Endothelial cell of umbilical vein (primary cell): Measurements from ENCODE around the gene PGA5. TPM values are rescaled to one million over a fixed set of nuclear protein-coding genes. Genes with fewer than 3 reads are reported as not detected.

Experiments used
- BruUV-seq: library from RNA; stranded (reverse); fragments of 400-500 nt; replicated peaks from 2 replicates; lab custom pipeline; 2021; lab: Mats Ljungman, UMichigan
- CTCF ChIA-PET: fragments of 300-600, 350-600 bp; sonication (Branson Sonifier 250); formaldehyde crosslinking; loops from one replicate; lab custom pipeline; 2021; ENCODE audit warnings: antibody characterized with exemption, inconsistent platforms; lab: Charles Lee
- POLR2A ChIA-PET: fragments of 300-600, 350-600 bp; sonication (Branson Sonifier 250); formaldehyde crosslinking; loops from one replicate; lab custom pipeline; 2021; ENCODE audit warnings: antibody characterized with exemption, inconsistent platforms; lab: Charles Lee
- DNase-seq: peaks from one replicate; pipeline ENCODE4 v3.0.0-alpha.2; 2011; ENCODE audit warnings: low read depth, low spot score
- FAIRE-seq: peaks from 2 replicates; lab custom pipeline; 2011; peaks lifted over from hg19 to GRCh38; lab: Jason Lieb, UNC
- H2AFZ ChIP-seq: 2 replicates; pipeline ENCODE4 v1.6.0; 2012; ENCODE audit warnings: low read depth, low read length, control low read depth, inconsistent platforms
- H3K27ac ChIP-seq: 2 replicates; pipeline ENCODE4 v1.5.1; 2011; ENCODE audit warnings: low read depth, mild to moderate bottlenecking, control low read depth, low read length, moderate library complexity; ENCODE audit not compliant: insufficient read depth
- H3K27me3 ChIP-seq, 2 experiments: 2 replicates each; pipeline versions ENCODE4 v1.6.0 to v1.6.1; 2011; ENCODE audit warnings: low read length in 2 of 2, mixed read lengths in 1 of 2; ENCODE audit not compliant: control insufficient read depth in 2 of 2, insufficient read depth in 2 of 2
- H3K36me3 ChIP-seq, 2 experiments: 2 replicates in 1 of 2; 3 replicates in 1 of 2; pipeline ENCODE4 v1.5.1; 2011; ENCODE audit warnings: low read length in 2 of 2, mild to moderate bottlenecking in 1 of 2, moderate library complexity in 1 of 2; ENCODE audit not compliant: control insufficient read depth in 2 of 2, insufficient read depth in 2 of 2; ENCODE audit errors: extremely low read depth in 1 of 2
- H3K4me1 ChIP-seq: 3 replicates; pipeline ENCODE4 v1.5.1; 2011; ENCODE audit warnings: mild to moderate bottlenecking, low read length; ENCODE audit not compliant: control insufficient read depth, insufficient read depth; ENCODE audit errors: extremely low read depth
- H3K4me2 ChIP-seq: 2 replicates; pipeline ENCODE4 v1.6.1; 2011; ENCODE audit warnings: low read length, control low read depth, mixed read lengths; ENCODE audit not compliant: insufficient read depth
- H3K4me3 ChIP-seq, 3 experiments: fragments of 200-600 bp in 1 of 3; sonication (generic), shearing (Covaris generic) in 1 of 3; replicated peaks in 1 of 3; 2 replicates each; pipeline ENCODE4 v1.5.1; 2011 to 2016; ENCODE audit warnings: control low read depth in 3 of 3, low read length in 3 of 3, mild to moderate bottlenecking in 2 of 3, inconsistent platforms in 1 of 3, low read depth in 1 of 3, moderate library complexity in 1 of 3; ENCODE audit not compliant: insufficient read depth in 1 of 3
- H3K79me2 ChIP-seq: 2 replicates; pipeline ENCODE4 v1.6.0; 2012; ENCODE audit warnings: low read length, inconsistent platforms; ENCODE audit not compliant: control insufficient read depth, insufficient read depth
- H3K9ac ChIP-seq: replicated peaks from 2 replicates; pipeline ENCODE3; 2011; ENCODE audit warnings: low read length, control low read depth; ENCODE audit not compliant: insufficient read depth; ENCODE audit errors: extremely low read depth
- H3K9me1 ChIP-seq: replicated peaks from 3 replicates; pipeline ENCODE4 v1.6.0; 2011; ENCODE audit warnings: mild to moderate bottlenecking, low read length; ENCODE audit not compliant: control insufficient read depth, insufficient read depth; ENCODE audit errors: extremely low read depth
- H3K9me3 ChIP-seq: replicated peaks from 2 replicates; pipeline ENCODE4 v1.5.1; 2012; ENCODE audit warnings: low read length, inconsistent platforms; ENCODE audit not compliant: control insufficient read depth, insufficient read depth
- H4K20me1 ChIP-seq: replicated peaks from 2 replicates; pipeline ENCODE3; 2011; ENCODE audit warnings: mild to moderate bottlenecking, low read length; ENCODE audit not compliant: control insufficient read depth, insufficient read depth; ENCODE audit errors: extremely low read depth
- EZH2 ChIP-seq: IDR thresholded peaks from 2 replicates; pipeline ENCODE4 v1.6.1; 2012; ENCODE audit warnings: borderline replicate concordance, low read depth, mild to moderate bottlenecking, moderate library complexity, low read length, inconsistent platforms; ENCODE audit not compliant: severe bottlenecking
- FOS ChIP-seq: IDR thresholded peaks from 2 replicates; pipeline ENCODE4 v1.6.1; 2011; ENCODE audit warnings: mild to moderate bottlenecking, low read length, moderate library complexity, borderline replicate concordance; ENCODE audit not compliant: insufficient read depth
- GATA2 ChIP-seq: IDR thresholded peaks from 2 replicates; pipeline ENCODE4 v1.7.0; 2011; ENCODE audit warnings: low read depth, mild to moderate bottlenecking, moderate library complexity, mixed read lengths, low read length; ENCODE audit not compliant: insufficient read length, insufficient read depth
- JUN ChIP-seq: IDR thresholded peaks from 2 replicates; pipeline ENCODE4 v1.6.1; 2011; ENCODE audit warnings: borderline replicate concordance, low read depth; ENCODE audit not compliant: insufficient read length, insufficient read depth
- MYC ChIP-seq: IDR thresholded peaks from one replicate; pipeline ENCODE4 v1.6.1; 2011; ENCODE audit warnings: mild to moderate bottlenecking, low read depth, low read length
- POLR2A ChIP-seq: IDR thresholded peaks from 2 replicates; pipeline ENCODE4 v1.6.1; 2012; ENCODE audit warnings: low read depth, mild to moderate bottlenecking, control low read depth, low read length
- dilution Hi-C: fragments of 300-500 bp; cut with MboI; formaldehyde crosslinking; loops from one replicate; pipeline ENCODE4 v1.15.0; 2019; ENCODE audit warnings: low sequenced_read_pairs; ENCODE audit not compliant: extremely low pct_ligation_motif_present
- intact Hi-C: fragments of 100-400 bp; cut with micrococcal nuclease; formaldehyde crosslinking; loops from one replicate; pipeline ENCODE4 v1.10.0; 2022
- polyA plus RNA-seq, 4 experiments: library from polyadenylated mRNA; depleted of rRNA in 3 of 4; stranded (reverse) in 3 of 4; unstranded in 1 of 4; fragments of >200 nt; gene quantifications; 2 replicates each; pipeline versions ENCODE4 v1.2.1 to v1.2.3, GENCODE V29; 2011 to 2012; ENCODE audit warnings: missing spikeins in 1 of 4
- total RNA-seq: library from RNA; stranded (reverse); gene quantifications from 2 replicates; pipeline ENCODE4 v1.2.3, GENCODE V29; 2021
- TF ChIP-seq, protein P1 (sequence below): IDR thresholded peaks from 2 replicates; pipeline ENCODE4 v1.6.1; 2011; ENCODE audit not compliant: insufficient read depth, insufficient read length
- TF ChIP-seq, protein P2 (sequence below), 2 donors: IDR thresholded peaks; 1 replicate in 1 of 2; 2 replicates in 1 of 2; pipeline ENCODE4 v1.5.1; 2011; ENCODE audit warnings: low read length in 2 of 2, mild to moderate bottlenecking in 2 of 2, moderate library complexity in 2 of 2, control low read depth in 1 of 2, inconsistent platforms in 1 of 2, low read depth in 1 of 2; ENCODE audit not compliant: insufficient read depth in 1 of 2; ENCODE audit errors: extremely low read depth in 1 of 2

The PGA5 gene
- total and polyA plus RNA-seq, 2 donors (not counting 3 experiments of a cell fraction or from before 2014, with no cell fraction given): not detected

DNA sequence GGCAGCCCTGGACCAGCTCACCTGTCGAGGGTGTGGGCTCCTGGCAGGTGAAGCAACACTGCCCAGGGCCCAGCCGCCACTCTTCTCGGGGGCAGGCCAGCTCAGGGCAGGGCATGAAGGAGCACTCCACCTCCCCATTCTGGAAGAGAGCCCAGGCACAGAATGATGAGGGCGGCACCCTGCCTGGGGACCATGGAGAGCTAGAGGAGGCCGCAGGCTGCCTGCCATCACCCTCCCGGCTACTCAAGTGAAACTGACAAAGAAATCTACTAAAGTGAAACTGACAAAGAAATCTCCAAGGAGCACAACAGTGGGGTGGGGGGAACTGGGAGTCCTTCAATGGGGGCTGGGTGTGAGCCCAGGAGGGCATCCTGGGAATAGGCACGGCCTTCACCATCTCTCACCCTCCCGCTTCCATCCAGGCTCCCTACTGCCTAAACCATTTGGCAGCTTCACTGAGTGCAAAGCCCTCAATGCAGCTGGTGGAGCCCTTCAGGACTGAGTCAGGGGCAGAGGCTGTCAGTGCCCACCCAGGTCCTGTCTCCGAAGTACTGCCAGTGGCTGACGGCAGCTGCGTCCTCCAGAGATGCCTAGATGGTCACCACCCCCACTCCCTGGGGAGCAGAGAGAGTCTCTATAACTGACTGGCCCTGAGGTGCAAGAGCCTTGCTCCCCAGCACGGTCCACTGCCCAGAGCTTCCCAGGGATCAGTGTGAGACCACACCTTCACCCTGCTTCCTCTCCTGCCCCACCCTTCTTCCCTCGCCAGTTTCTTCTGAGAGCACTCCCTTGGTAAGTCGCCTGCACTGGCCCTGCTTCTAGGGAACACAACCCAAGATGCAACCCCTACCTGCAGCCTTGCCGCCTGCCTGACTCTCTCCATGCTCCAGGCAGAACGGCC, 32.5 kb downstream of the PGA5 start:
- dilution Hi-C loops (no loop called here), intact Hi-C loops (no loop called here)
- ChIA-PET CTCF (no interaction called here), POLR2A (interaction anchor here (0.6 kb wide), 1 partner anchor 20 kb away, joined by 4 read pairs; no protein-coding TSS in a partner anchor)
- Histone ChIP-seq H3K9ac (no peak overlapping the region), H3K27ac (no peak overlapping the region), H3K9me1 (no peaks in the 10 kb centered on the region), H3K9me3 (no peaks in the 10 kb centered on the region), H3K36me3 (no peaks in the 10 kb centered on the region), H3K79me2 (no peaks in the 10 kb centered on the region), H3K4me3 (no peak overlapping the region), H3K4me2 (no peak overlapping the region), H3K4me1 (no peaks in the 10 kb centered on the region), H3K27me3 (peaks cover 0 to 1% of the 10 kb centered on the region in 2 experiments), H4K20me1 (no peaks in the 10 kb centered on the region), H2AFZ (no peak overlapping the region)
- BruUV-seq: no TSS peak
- TF ChIP-seq POLR2A: no peak
- no peak for TF ChIP-seq JUN
- TF ChIP-seq EZH2: no peak
- TF ChIP-seq GATA2: no peak
- TF ChIP-seq FOS: no peak
- TF ChIP-seq, protein P1, sequence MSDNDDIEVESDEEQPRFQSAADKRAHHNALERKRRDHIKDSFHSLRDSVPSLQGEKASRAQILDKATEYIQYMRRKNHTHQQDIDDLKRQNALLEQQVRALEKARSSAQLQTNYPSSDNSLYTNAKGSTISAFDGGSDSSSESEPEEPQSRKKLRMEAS: no peak
- TF ChIP-seq MYC: no peak
- TF ChIP-seq, protein P2, sequence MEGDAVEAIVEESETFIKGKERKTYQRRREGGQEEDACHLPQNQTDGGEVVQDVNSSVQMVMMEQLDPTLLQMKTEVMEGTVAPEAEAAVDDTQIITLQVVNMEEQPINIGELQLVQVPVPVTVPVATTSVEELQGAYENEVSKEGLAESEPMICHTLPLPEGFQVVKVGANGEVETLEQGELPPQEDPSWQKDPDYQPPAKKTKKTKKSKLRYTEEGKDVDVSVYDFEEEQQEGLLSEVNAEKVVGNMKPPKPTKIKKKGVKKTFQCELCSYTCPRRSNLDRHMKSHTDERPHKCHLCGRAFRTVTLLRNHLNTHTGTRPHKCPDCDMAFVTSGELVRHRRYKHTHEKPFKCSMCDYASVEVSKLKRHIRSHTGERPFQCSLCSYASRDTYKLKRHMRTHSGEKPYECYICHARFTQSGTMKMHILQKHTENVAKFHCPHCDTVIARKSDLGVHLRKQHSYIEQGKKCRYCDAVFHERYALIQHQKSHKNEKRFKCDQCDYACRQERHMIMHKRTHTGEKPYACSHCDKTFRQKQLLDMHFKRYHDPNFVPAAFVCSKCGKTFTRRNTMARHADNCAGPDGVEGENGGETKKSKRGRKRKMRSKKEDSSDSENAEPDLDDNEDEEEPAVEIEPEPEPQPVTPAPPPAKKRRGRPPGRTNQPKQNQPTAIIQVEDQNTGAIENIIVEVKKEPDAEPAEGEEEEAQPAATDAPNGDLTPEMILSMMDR (IDR thresholded peaks at IDR 0.05; ENCODE audit: extremely low read depth in 1 of 2, insufficient read depth in 1 of 2, low read depth in 1 of 2, low read length in 2 of 2): no peak
- FAIRE-seq (no peak), DNase-seq (no peak)
